ENCODE measurements around the gene G2E3. TPM values are rescaled to one million over a fixed set of nuclear protein-coding genes. Genes with fewer than 3 reads are reported as not detected.

The G2E3 gene
- total RNA-seq, 2 donors from 2014 or later: 10.3 to 11.9 TPM

- peak; percentile 62 for TF ChIP-seq CTCF (IDR thresholded peaks at IDR 0.05)
- no peak overlapping the region for H3K27ac ChIP-seq
- DNase-seq (ENCODE audit: low spot score): no peak
- no peaks in the 10 kb centered on the region for H3K4me1 ChIP-seq (ENCODE audit: control insufficient read depth in 1 of 2, low read depth in 2 of 2)
- H3K36me3 ChIP-seq: no peaks in the 10 kb centered on the region
- H3K9me3 ChIP-seq: no peaks in the 10 kb centered on the region
- no peaks in the 10 kb centered on the region for H3K27me3 ChIP-seq (replicated peaks; ENCODE audit: insufficient read depth)
- ATAC-seq (ENCODE audit: insufficient number of reproducible peaks, low FRiP score, low read depth): no peak
- no peak overlapping the region for H3K4me3 ChIP-seq
Observed at GRCh38 chr14:30521899-30522736, 36.8 kb upstream of the G2E3 start.

GRCh38 chr14:30525833-30526232, 33.1 kb upstream of the G2E3 start:
- DNase-seq (ENCODE audit: low spot score): no peak
- no peak for TF ChIP-seq CTCF (IDR thresholded peaks at IDR 0.05)
- Histone ChIP-seq H3K36me3 (no peaks in the 10 kb centered on the region), H3K9me3 (no peaks in the 10 kb centered on the region), H3K4me3 (no peak overlapping the region), H3K4me1 (ENCODE audit: control insufficient read depth in 1 of 2, low read depth in 2 of 2) (no peaks in the 10 kb centered on the region), H3K27me3 (replicated peaks; ENCODE audit: insufficient read depth) (no peaks in the 10 kb centered on the region), H3K27ac (no peak overlapping the region)
- ATAC-seq (ENCODE audit: insufficient number of reproducible peaks, low FRiP score, low read depth): no peak

GRCh38 chr14:30527196-30527595, 31.8 kb upstream of the G2E3 start:
- Histone ChIP-seq H3K27ac (no peak overlapping the region), H3K4me1 (ENCODE audit: control insufficient read depth in 1 of 2, low read depth in 2 of 2) (no peaks in the 10 kb centered on the region), H3K9me3 (no peaks in the 10 kb centered on the region), H3K4me3 (no peak overlapping the region), H3K27me3 (replicated peaks; ENCODE audit: insufficient read depth) (no peaks in the 10 kb centered on the region), H3K36me3 (no peaks in the 10 kb centered on the region)
- ATAC-seq (ENCODE audit: insufficient number of reproducible peaks, low FRiP score, low read depth) (no peak), DNase-seq (ENCODE audit: low spot score) (no peak)
- no peak for TF ChIP-seq CTCF (IDR thresholded peaks at IDR 0.05)

- Histone ChIP-seq H3K4me3 (no peak overlapping the region), H3K27me3 (replicated peaks; ENCODE audit: insufficient read depth) (no peaks in the 10 kb centered on the region), H3K9me3 (no peaks in the 10 kb centered on the region), H3K4me1 (ENCODE audit: control insufficient read depth in 1 of 2, low read depth in 2 of 2) (no peaks in the 10 kb centered on the region), H3K36me3 (no peaks in the 10 kb centered on the region), H3K27ac (no peak overlapping the region)
- DNase-seq (ENCODE audit: low spot score): no peak
- ATAC-seq (ENCODE audit: insufficient number of reproducible peaks, low FRiP score, low read depth): no peak
- TF ChIP-seq CTCF (IDR thresholded peaks at IDR 0.05): no peak
Observed at GRCh38 chr14:30528119-30528518, 30.8 kb upstream of the G2E3 start.

GRCh38 chr14:30528778-30529642, 29.9 kb upstream of the G2E3 start:
- Histone ChIP-seq H3K4me1 (ENCODE audit: control insufficient read depth in 1 of 2, low read depth in 2 of 2) (no peaks in the 10 kb centered on the region), H3K27me3 (replicated peaks; ENCODE audit: insufficient read depth) (no peaks in the 10 kb centered on the region), H3K36me3 (no peaks in the 10 kb centered on the region), H3K27ac (no peak overlapping the region), H3K9me3 (no peaks in the 10 kb centered on the region), H3K4me3 (no peak overlapping the region)
- no peak for ATAC-seq (ENCODE audit: insufficient number of reproducible peaks, low FRiP score, low read depth)
- no peak for DNase-seq (ENCODE audit: low spot score)
- no peak for TF ChIP-seq CTCF (IDR thresholded peaks at IDR 0.05)

All from thoracic aorta (tissue), 2 donors.